SK-N-SH (cell line): ENCODE measurements around the gene CCDC172.

Source experiments
- JUND ChIP-seq: IDR thresholded peaks from 2 replicates; pipeline ENCODE4 v1.4.0; 2012
- MXI1 ChIP-seq: IDR thresholded peaks from 2 replicates; pipeline ENCODE4 v1.6.1; 2012; ENCODE audit warnings: mild to moderate bottlenecking, low read depth, low read length, improper control_type of control experiment
- NFIC ChIP-seq: IDR thresholded peaks from 2 replicates; pipeline ENCODE4 v1.4.0; 2012; ENCODE audit warnings: borderline replicate concordance
- NRF1 ChIP-seq: IDR thresholded peaks from 2 replicates; pipeline ENCODE4 v1.6.1; 2012; ENCODE audit warnings: low read depth, mild to moderate bottlenecking, low read length
- POLR2AphosphoS5 ChIP-seq: IDR thresholded peaks from 2 replicates; pipeline ENCODE4 v1.6.1; 2012; ENCODE audit warnings: low read depth, low read length
- RAD21 ChIP-seq: IDR thresholded peaks from 2 replicates; pipeline ENCODE4 v1.6.1; 2012; ENCODE audit warnings: mild to moderate bottlenecking, low read length
- RFX5 ChIP-seq: IDR thresholded peaks from 2 replicates; pipeline ENCODE4 v1.6.1; 2012; ENCODE audit warnings: mild to moderate bottlenecking, improper control_type of control experiment, low read length
- YY1 ChIP-seq: IDR thresholded peaks from 2 replicates; pipeline ENCODE4 v1.4.0; 2012; ENCODE audit warnings: low read depth, mild to moderate bottlenecking
- ZBTB33 ChIP-seq: IDR thresholded peaks from 2 replicates; pipeline ENCODE4 v1.4.0; 2012; ENCODE audit warnings: low read depth, borderline replicate concordance
- TF ChIP-seq, protein P1 (sequence below): fragments of 200-600 bp; sonication (generic); IDR thresholded peaks from 2 replicates; pipeline ENCODE4 v1.6.1; 2017; ENCODE audit warnings: antibody characterized with exemption, mild to moderate bottlenecking, moderate library complexity
- TF ChIP-seq, protein P2 (sequence below): fragments of 150-350 bp; IDR thresholded peaks from 2 replicates; pipeline ENCODE4 v1.6.1; 2016; ENCODE audit warnings: mild to moderate bottlenecking, low read depth, low read length
- TF ChIP-seq, protein P3 (sequence below): IDR thresholded peaks from 2 replicates; pipeline ENCODE4 v1.6.1; 2012; ENCODE audit warnings: mild to moderate bottlenecking, low read depth, low read length, moderate library complexity

DNA sequence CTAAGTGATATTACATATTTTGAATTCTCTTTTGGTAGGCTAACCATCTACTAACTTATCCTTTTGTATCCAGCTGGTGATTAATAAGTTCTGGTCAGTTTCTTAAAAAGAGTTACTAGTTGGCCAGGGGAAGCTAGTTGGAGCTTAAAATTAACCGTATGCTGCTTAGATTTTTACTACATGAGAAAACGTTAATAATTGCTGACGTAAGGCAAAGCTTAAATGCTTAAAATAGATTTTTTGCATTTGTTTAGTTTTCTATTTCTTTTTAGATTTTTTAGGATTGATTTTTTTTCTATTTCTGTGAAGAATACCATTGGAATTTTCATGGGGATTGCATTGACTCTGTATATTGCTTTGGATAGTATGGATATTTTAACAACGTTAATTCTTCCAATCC is 32.6 kb downstream of the CCDC172 start:
- TF ChIP-seq MXI1 (no peak), NRF1 (no peak), RFX5 (no peak), RAD21 (no peak), ZBTB33 (no peak), YY1 (no peak), POLR2AphosphoS5 (no peak), JUND (no peak), NFIC (no peak)
- TF ChIP-seq, protein P1, sequence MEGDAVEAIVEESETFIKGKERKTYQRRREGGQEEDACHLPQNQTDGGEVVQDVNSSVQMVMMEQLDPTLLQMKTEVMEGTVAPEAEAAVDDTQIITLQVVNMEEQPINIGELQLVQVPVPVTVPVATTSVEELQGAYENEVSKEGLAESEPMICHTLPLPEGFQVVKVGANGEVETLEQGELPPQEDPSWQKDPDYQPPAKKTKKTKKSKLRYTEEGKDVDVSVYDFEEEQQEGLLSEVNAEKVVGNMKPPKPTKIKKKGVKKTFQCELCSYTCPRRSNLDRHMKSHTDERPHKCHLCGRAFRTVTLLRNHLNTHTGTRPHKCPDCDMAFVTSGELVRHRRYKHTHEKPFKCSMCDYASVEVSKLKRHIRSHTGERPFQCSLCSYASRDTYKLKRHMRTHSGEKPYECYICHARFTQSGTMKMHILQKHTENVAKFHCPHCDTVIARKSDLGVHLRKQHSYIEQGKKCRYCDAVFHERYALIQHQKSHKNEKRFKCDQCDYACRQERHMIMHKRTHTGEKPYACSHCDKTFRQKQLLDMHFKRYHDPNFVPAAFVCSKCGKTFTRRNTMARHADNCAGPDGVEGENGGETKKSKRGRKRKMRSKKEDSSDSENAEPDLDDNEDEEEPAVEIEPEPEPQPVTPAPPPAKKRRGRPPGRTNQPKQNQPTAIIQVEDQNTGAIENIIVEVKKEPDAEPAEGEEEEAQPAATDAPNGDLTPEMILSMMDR = no peak
- TF ChIP-seq, protein P2, sequence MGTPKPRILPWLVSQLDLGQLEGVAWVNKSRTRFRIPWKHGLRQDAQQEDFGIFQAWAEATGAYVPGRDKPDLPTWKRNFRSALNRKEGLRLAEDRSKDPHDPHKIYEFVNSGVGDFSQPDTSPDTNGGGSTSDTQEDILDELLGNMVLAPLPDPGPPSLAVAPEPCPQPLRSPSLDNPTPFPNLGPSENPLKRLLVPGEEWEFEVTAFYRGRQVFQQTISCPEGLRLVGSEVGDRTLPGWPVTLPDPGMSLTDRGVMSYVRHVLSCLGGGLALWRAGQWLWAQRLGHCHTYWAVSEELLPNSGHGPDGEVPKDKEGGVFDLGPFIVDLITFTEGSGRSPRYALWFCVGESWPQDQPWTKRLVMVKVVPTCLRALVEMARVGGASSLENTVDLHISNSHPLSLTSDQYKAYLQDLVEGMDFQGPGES = no peak
- TF ChIP-seq, protein P3, sequence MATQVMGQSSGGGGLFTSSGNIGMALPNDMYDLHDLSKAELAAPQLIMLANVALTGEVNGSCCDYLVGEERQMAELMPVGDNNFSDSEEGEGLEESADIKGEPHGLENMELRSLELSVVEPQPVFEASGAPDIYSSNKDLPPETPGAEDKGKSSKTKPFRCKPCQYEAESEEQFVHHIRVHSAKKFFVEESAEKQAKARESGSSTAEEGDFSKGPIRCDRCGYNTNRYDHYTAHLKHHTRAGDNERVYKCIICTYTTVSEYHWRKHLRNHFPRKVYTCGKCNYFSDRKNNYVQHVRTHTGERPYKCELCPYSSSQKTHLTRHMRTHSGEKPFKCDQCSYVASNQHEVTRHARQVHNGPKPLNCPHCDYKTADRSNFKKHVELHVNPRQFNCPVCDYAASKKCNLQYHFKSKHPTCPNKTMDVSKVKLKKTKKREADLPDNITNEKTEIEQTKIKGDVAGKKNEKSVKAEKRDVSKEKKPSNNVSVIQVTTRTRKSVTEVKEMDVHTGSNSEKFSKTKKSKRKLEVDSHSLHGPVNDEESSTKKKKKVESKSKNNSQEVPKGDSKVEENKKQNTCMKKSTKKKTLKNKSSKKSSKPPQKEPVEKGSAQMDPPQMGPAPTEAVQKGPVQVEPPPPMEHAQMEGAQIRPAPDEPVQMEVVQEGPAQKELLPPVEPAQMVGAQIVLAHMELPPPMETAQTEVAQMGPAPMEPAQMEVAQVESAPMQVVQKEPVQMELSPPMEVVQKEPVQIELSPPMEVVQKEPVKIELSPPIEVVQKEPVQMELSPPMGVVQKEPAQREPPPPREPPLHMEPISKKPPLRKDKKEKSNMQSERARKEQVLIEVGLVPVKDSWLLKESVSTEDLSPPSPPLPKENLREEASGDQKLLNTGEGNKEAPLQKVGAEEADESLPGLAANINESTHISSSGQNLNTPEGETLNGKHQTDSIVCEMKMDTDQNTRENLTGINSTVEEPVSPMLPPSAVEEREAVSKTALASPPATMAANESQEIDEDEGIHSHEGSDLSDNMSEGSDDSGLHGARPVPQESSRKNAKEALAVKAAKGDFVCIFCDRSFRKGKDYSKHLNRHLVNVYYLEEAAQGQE = no peak
